CD4-positive, alpha-beta T cell treated with Interleukin-15 for 4 hours (primary cell): ENCODE data around the gene HOXC11.

Experiments used
- DNase-seq: peaks from one replicate; pipeline ENCODE4 v3.0.0-alpha.2; 2020; ENCODE audit warnings: low spot score

HOXC11 gene

DNA sequence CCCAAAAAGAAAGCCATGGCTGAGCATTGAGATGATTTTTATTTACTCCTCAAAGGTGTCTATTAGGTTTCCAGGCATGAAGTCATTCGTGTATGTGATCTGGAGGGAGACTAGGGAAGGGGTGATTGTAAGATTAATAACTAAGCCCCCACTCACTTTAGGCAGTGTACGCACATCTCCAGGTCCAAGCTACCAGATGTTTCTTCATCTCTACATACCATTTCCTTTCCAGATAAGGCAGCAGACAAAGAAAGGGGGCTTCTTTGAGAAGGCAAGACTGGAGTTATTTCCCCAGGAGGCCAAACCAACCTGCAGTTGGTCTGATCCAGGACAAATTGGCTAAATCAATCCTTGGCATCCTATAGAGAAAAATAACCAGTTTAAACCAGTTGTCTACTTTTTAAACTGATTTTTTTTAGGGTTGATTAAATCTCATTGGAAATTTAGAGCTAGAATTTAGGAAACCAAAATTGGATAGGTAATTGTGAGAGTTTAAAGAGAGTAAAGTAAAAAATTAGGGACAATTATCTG lies 30.4 kb upstream of the HOXC11 start:
- no peak for DNase-seq

DNA sequence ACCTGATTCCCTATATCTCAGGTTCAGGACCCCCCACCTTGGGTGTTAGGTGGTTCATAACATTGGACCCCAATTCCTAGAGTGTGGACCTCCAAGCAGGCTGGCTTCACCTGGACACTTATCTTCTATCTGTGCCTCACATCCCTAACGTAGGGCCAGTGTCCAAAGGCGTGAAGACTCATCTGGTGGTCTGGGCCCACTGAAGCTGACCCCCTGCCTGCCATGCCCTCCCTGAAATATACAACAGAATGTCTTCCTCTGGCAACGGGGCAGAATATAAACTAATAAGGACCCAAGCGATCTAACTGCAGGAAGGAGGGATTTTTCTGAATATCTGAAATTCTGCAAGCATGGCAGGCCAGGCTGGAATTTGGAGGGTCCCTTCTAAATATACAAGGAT lies 28.7 kb upstream of the HOXC11 start:
- no peak for DNase-seq

DNA sequence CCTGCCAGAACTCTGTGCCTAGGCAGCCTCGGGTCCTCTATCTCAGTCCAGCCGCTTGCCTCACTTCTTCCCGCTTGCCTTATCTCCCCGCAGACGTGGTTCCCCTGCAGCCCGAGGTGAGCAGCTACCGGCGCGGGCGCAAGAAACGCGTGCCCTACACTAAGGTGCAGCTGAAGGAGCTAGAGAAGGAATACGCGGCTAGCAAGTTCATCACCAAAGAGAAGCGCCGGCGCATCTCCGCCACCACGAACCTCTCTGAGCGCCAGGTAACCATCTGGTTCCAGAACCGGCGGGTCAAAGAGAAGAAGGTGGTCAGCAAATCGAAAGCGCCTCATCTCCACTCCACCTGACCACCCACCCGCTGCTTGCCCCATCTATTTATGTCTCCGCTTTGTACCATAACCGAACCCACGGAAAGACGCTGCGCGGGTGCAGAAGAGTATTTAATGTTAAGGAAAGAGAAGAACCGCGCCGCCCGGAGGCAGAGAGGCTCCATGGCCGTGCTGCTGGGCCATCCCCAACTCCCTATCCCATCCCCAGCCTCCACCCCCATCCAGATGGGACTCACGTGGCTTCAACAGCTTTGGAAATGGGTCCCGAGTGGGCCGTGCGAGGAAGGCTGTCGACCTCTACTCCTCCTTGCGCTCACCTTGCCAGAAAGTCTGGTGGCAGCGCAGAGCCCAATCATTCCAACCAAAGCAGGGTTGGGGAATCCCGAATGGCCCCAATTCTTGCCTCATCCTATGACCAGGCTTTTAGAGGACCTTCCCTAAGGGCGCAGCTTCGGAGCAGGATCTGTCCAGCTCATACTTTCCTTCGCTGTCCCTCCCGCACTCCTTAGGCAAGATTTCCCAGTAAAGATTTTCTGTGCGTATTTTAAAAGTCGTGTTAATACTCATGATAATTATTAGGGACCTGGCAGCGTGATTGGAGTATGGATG lies 27.7 kb upstream of the HOXC11 start:
- DNase-seq = no peak

DNA sequence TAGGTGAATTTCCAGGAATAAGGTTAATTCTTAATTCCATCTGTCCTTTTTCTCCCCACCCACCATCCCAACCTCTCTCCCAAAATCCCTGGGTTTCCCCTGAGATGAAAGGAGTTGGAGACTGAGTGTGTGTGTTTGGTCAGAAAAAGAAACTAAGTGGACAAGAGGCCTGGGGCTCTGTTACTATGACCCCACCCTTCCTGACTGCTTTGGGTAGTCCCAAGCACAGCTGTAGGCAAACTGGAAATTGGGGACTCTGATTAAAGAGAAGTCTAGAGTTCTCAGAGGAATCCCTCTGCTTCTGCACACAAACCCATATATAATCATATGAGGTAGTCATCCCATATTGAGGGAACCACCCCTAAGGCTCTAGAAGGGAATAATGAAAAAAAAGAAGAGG lies 25.2 kb upstream of the HOXC11 start:
- no peak for DNase-seq

DNA sequence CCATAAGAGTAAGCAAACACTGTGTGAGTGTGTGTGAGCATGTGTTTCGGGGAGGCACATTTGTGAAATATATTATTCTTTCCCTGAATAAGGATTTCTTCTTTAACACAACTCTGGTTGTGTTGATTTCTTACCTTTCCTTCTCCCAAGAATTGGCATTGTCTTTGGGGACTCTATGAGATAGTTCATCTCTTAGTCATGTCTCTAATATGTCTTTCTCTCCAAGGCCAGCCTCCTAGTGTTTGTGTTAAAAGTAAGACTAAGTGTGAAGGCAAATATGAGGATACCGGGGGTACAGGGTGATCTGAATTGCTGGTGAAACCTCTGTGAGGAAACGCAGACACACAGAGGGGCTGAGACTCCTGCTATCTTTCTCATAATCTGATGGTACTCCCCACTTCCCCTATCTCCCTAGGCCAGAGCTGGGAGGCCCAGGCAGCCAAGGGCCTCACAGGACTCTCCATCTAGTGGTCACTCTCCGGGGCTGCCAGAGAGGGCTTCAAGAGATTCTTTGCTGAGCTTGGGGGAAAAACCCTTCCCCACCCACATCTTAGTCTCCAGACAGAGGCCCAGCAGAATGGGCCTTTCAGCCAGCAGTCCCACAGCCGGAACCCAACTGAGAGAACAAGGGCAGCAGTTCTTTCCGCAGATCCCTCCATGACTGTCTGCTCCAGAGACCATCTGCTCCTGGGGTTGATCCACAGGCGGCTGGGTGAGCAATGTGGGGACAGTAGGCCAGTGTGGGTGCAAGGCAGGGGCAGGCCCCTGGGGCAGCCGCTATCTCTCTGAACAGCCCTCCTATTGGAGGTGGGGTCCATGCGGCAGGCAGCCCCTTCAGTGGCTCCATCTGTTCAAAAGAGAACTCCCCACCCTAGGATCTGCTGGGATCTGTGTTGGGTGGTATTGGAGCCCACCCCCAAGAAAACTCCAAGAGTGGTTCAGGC lies 24.0 kb upstream of the HOXC11 start:
- DNase-seq = no peak

DNA sequence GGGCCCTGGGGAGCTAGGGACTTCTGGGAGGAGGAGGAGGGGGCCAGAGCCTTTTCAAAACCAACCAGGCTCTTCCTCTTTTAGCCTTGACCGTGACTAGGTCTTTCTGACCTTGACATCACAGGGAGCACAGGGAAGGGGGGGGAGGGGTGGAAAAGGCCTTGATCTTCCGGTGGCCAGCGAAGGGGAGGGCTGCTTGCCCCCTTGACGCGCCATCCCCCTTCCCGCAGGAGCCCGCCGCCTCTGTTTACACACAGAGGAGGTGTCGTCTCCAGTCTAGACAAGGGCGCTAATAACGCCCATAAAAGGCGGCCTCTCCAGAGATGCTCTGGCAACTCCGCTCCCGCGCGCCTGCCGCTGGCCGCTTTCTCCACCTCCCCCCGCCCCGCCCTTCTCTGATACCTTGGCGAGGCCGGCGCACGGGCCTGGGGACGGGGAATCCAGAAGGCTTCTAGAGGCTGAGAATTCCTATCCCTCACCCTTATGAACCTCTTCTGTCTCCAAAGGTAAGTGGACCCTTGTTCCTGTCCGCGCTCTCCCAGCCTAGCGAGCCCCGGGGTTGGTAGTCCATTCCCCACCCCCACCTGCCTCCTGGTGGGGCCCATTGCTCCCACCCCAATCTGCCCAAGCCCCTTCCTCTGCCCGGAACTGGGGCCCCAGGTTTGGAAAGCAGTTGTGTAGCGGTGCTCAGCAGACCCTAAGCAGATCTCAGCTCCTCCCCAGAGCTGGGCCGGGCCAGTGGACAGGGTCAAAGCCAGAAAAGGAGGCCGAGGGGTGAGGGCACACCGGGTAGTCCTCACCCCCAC lies 23.1 kb upstream of the HOXC11 start:
- DNase-seq = no peak

DNA sequence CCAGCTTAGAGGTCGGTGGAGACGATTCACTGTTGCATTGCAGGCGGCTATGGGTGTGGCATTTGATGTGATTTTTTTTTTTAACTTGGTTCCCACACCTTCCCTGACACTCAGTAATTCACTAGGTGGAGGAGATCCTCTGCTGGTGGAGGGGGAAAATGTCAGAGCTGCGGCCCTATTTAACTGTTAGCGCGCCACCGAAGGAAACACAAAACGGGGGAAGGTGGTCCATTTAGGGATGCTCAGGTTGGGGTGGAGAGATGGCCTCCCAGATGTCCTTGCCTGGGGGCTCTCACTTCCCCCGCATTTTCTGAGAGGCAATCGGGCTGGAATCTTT lies 22.5 kb upstream of the HOXC11 start:
- no peak for DNase-seq

DNA sequence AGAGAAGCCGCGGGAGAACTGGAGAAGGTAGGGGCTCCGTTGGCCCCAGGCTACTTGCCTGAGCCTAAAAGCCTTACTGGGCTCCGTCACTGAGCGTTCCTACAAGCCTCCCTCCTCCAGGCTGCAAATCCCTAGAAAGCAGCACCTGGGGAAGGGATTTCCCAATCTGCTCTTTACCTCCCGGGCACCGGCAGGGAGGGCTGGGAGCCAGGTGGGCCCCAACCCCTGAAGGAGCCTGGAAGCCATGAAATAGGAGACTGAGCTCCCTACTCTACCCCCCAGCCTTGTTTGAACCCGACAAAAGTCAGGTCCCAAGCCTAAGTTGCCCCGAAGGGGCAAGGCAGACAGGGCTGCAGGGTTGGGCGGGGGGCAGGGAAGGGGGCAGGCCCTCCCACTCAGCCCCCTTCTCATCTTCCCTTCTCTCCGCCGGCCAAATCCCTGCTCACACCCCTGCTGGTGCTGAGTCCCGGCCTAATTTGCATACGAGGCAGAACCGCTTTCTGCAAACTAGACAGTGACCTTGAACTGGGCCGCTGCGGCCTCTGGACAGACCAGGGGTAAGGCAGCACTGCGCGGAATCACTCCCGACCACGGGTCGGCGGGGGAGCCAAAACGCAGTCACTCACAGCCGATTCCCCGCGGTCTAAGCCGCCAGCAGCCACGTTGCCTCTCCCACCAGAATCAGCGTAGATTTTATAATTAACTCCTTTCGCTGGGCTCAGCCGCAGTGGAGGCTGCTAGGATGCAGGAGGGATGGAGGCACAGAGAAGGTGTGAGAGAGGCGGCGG lies 21.9 kb upstream of the HOXC11 start:
- no peak for DNase-seq

DNA sequence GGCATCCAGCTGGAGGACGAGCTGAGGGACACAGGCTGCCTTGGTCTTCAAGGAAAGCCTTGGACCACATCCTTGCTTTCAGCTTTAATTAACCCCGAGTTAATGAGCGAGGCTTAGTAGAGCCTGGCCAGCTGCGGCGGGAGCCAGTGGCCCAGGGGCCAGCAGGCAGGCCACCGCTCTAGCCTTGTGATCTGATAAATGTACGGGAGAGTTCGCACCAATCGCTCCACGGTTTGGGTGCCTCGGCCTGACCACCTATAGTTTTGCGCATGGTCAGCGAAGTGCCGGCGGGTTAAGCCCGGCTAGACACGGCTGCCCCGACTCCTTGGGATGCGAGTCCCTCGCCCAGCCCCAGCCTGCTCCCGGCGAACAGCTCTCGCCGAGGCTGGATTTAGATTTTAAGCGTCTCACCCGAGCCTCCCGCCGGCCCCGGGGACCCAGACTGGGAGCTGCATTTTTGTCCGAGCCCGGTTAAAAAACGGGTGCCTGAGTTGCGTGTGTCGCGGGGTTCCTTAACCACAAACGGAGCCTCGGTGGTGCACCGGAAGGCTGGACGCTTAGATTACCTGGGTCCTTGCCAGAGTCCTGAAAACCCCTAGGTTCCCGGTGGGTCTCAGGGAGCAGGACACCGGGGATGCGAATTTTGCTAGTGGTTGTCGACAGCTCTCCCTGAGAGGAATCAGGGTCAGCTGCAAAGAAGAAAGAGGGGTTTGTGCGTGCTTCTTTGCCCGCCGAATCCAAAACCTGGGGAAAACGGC lies 21.2 kb upstream of the HOXC11 start:
- DNase-seq = no peak

DNA sequence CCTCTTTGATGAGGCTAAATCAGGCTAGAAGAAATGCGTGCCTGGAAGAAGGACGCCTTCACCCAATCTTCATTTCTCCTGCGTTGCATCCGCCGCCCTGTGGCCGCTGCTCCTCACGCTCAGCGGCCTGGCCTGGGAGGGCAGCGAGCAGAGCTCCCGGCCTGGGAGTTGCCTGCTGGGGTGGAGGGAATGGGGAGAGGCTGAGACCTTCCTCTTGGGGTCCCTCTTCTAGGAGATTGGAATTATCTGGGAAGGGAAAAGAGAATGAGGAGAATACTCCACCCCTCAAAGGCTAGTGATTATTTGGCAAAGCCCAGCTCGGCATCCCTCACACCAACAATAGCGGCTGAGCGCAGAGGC lies 20.6 kb upstream of the HOXC11 start:
- DNase-seq = no peak

DNA sequence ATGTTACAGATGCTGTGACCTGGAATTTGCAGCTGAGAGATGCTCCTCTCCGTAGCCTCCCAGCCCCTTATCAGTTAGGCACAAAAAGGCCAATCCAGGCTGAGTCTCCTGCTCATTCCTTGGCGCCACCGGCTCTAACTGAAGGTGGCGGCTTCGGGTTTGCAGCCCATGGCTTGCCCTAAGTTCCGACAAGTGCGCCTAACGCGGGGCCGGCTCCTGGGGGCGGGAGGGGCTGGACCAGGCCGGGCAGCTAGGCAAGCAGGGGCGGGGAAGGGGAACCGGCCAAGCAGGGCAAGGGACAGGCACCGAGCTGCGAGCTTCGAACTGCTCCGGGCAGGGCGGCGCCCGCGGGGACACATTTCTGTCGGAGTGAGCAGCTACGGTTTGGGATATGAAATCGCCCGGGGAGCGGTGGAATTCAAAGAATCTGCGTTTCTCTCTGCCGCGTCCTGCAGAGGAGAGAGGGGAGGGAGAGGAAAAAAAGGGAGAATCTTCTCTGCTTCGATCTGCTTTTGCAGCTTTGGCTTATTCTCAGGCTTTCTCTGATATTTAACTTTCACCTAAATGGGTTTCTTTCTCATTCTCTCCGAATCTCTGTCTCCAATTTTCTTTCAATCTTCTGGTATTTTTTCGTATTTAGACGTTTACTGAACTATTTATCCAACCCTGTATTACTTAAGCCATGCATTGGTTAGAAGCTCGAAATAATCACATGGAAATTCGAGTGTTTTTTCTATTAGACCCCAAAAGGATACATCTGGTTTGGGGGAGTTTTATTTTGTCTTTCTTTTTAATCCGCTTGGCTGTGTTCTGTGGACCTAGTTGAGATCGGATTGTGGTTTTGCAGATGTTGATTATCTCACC lies 19.8 kb upstream of the HOXC11 start:
- no peak for DNase-seq

DNA sequence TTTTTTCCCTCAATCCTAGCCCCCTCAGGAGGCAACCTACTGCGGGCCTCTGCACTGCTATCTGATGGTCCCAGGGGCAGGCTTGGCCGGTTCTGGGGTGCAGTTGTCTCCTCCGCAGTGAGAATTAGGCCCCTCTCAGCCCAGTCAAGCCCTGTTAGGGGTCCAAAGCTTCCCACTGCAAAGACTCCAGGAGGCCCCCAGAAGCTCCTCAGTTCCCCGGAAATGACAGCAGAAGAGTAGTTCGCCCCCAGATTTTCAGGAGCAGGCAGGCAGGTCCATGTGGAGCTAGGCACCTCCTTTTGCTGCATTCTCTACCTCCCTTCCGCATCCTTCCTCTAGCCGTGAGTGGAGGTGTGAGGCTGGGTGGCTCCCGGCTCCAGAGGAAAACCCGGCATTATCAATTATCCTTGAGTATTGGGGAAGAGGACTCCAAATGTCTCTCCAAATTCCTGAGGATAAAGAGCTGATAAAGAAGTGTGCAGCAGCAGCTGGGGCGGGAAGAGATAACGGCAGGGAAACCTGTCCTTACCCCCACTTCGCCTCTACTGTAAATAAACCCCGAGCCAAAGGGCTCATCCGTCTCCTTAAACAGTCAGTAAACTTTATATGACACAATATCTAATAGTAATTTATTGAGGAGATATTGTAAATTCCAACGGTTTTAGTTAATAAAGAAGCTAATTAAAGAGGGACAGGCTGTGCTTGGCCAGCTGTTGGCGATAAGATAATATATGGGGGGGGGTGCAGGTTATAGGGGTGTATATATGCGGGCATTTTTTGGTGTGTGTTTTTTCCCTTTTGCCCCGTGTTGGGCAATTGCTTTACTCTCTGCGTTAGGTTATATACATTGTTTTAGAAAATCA lies 18.9 kb upstream of the HOXC11 start:
- no peak for DNase-seq

DNA sequence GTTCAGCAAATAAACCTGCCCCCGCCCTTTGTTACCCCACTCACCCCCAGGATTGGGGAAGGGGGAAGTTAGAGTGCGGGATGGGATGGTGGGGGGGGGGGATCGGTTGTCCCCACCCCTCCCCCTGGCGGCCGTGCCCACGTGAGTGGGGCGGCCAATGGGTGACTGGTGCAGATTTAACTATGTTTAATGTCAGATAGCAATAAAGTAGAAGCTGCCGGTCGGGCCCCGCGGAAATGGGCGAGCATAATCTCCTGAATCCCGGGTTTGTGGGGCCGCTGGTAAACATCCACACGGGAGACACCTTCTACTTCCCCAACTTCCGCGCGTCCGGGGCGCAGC lies 18.3 kb upstream of the HOXC11 start, which contains the start of gene HOXC12:
TSS of gene HOXC12 (plus strand) at position 210 of the 342 bp plus-strand sequence. CDS start at position 237, 27 bp downstream.
- no peak for DNase-seq

DNA sequence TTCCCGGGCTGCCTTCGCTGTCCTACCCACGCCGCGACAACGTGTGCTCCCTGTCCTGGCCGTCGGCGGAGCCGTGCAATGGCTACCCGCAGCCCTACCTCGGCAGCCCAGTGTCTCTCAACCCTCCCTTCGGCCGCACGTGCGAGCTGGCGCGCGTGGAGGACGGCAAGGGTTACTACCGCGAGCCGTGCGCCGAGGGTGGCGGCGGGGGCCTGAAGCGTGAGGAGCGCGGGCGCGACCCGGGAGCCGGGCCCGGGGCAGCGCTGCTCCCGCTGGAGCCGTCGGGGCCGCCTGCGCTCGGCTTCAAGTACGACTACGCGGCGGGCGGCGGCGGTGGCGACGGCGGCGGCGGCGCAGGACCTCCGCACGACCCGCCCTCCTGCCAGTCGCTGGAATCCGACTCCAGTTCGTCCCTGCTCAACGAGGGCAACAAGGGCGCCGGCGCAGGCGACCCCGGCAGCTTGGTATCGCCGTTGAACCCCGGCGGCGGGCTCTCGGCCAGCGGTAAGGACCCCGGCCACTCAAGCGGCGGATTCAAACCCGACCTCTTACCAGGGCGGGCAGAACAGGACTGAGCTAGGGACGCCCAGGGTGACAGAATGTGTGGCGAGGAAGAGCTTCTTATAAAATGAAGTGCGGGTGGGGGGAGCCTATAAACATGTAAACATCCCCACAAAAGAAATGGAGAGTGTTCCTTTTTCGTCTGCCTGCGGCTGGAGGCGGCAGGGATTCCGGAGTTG lies 17.7 kb upstream of the HOXC11 start:
- DNase-seq = no peak

DNA sequence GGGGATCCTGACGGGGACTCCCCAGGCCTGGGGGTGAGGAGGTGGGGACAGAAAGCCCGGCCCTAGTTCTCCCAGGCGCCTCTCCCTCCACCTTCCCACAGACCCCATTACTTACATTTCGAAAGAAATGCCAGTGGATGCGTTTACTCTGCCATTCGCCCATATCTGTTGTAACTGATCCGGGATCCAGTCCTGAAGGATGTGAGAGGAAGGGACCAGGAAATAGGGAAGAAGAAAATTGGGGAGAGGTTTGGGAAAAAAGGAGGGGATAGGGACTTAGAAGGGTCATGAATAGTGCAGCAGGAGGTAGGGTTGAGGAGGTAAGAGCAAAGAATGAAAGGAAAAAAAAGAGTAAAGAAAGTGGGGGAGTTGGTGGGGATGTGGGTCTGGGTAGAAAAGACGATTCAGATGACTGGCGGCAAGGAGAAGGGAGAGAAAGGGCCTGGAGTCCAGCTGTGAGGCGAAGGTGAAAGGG lies 17.1 kb upstream of the HOXC11 start:
- DNase-seq = no peak

DNA sequence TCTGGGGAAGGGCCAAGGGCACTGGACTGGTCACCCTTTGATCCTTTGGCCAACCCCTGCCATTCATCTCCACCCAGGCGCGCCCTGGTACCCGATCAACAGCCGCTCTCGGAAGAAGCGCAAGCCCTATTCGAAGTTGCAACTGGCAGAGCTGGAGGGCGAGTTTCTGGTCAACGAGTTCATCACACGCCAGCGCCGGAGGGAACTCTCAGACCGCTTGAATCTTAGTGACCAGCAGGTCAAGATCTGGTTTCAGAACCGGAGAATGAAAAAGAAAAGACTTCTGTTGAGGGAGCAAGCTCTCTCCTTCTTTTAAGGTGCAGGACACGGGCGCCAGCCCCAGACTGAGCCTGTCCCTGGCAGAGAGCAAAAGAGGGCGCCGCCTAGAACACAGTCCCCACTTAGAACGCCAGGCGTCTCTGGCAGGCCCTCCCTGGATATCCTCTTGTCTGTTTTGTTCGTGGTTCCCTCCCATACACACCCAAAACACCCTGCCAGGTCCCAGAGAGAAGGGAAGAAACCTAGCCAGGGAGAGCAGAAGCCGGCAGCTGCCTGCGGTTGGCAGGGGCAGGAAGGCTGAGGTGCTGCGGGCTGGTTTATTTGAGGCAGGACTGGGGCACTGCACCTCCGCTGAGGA lies 16.6 kb upstream of the HOXC11 start:
- DNase-seq = no peak

DNA sequence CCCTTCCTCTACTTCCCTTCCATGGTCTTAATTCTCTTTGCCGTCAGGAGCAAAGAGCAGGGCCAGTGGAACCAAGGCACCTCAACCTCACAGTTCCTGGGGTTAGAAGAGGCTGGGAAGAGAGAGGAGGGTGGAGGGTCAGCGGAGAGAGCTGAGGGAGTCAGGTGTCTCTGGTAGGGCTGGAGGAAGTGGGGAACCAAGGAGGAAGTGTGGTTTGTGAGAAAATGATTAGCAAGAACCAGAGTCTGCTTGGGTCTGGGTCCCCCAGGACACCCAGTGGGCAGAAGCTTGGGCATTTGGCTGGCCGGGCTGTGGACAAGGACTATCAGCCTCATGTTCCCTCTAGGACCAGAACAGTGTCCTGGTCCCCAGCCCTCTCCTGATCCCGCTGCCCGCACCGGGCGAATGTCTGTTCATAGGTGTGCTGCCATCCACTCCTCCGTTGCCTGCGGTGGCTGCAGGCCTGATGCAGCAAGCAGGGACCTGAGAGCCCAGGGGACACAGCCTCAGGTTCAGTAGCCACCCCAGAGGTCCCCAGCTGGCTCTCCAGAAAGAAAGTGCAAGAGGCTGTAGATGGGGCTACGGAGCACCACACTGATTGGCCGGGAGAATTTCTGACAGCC lies 15.9 kb upstream of the HOXC11 start:
- no peak for DNase-seq
